ENCODE results near the gene LRRC58. TPM values are rescaled to one million over a fixed set of nuclear protein-coding genes. Genes with fewer than 3 reads are reported as not detected.
"Not testable (repeated sequence)": the region's sequence is repeated elsewhere in the genome, so short reads cannot be mapped to it uniquely, and the experiment has no call there.

LRRC58 gene
- 32.6 and 38.9 TPM in 2 replicates for total RNA-seq (2014; rRNA removed; shearing (Covaris generic))

GRCh38 chr3:120348991-120349854, at the start of gene LRRC58:
LRRC58 (minus strand) TSS chr3:120349354; CDS start chr3:120349243, 111 bp downstream.
- in situ Hi-C loops (cut with HindIII; ENCODE audit: low sequenced_read_pairs), result no loop called here
- DNase-seq (ENCODE audit: low spot score), result peak; percentile 84

GRCh38 chr3:120396469-120396868, 47.3 kb upstream of the LRRC58 start:
- DNase-seq (ENCODE audit: low spot score), result no peak
- in situ Hi-C loops (cut with HindIII; ENCODE audit: low sequenced_read_pairs), result loop anchor here (25.0 kb wide), 1 partner anchor 134 kb away; no protein-coding TSS in a partner anchor

- no peak for DNase-seq (ENCODE audit: low spot score)
- in situ Hi-C loops (cut with HindIII; ENCODE audit: low sequenced_read_pairs), result loop anchor here (25.0 kb wide), 1 partner anchor 132 kb away; no protein-coding TSS in a partner anchor
Measured at GRCh38 chr3:120394347-120394746, 45.2 kb upstream of the LRRC58 start.

- in situ Hi-C loops (cut with HindIII; ENCODE audit: low sequenced_read_pairs), result loop anchor here (25.0 kb wide), 1 partner anchor 131 kb away; no protein-coding TSS in a partner anchor
- DNase-seq (ENCODE audit: low spot score), result no peak
Measured at GRCh38 chr3:120393761-120394160, 44.6 kb upstream of the LRRC58 start.

DNA sequence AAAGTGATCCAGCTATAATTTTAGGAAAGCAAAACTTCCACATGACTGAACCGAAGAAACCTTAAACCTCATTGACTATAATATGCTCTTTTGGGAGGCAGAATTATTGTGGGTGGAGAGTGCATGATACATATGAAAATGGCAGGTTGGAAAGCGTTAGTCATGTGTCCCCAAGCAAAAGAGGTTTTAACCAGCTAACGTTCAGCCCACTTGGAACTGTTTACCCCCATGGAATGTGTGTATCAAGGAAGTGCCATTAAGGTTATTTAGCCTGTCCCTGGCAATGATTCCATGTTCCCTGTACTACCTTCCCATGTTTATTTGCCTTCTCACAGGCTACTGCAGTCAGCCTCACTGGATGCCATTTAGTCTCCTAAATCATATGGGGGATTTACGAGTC, 44.1 kb upstream of the LRRC58 start:
- in situ Hi-C loops (cut with HindIII; ENCODE audit: low sequenced_read_pairs), result loop anchor here (25.0 kb wide), 1 partner anchor 131 kb away; no protein-coding TSS in a partner anchor
- no peak for DNase-seq (ENCODE audit: low spot score)

- no peak for DNase-seq (ENCODE audit: low spot score)
- in situ Hi-C loops (cut with HindIII; ENCODE audit: low sequenced_read_pairs), result loop anchor here (25.0 kb wide), 1 partner anchor 121 kb away; no protein-coding TSS in a partner anchor
Measured at GRCh38 chr3:120382941-120383447, 33.8 kb upstream of the LRRC58 start.

DNA sequence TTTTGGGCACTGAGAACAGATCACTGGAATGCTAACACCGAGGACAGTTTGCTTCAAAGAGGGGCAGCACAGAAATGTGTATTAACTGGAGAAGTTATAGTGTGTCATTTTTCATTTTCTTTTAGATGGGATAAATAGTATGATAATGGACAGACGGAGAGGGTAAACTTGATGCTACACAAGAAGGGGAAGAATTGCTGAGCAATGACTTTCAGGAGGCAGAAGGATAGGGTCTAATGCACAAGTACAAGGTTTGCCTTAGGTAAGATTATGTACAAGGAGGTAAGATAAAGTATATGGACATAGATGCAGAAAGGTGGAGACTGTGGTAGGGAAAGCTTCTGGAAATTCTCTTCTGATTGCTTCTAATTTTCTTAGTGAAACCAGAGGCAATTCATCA, 32.3 kb upstream of the LRRC58 start:
- no peak for DNase-seq (ENCODE audit: low spot score)
- in situ Hi-C loops (cut with HindIII; ENCODE audit: low sequenced_read_pairs), result loop anchor here (25.0 kb wide), 1 partner anchor 119 kb away; no protein-coding TSS in a partner anchor

DNA sequence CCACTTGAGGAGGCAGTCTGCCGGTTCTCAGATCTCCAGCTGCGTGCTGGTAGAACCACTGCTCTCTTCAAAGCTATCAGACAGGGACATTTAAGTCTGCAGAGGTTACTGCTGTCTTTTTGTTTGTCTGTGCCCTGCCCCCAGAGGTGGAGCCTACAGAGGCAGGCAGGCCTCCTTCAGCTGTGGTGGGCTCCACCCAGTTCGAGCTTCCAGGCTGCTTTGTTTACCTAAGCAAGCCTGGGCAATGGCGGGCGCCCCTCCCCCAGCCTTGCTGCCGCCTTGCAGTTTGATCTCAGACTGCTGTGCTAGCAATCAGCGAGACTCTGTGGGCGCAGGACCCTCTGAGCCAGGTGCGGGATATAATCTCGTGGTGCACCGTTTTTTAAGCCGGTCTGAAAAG, 28.8 kb upstream of the LRRC58 start:
- in situ Hi-C loops (cut with HindIII; ENCODE audit: low sequenced_read_pairs), result loop anchor here (25.0 kb wide), 1 partner anchor 116 kb away; no protein-coding TSS in a partner anchor
- DNase-seq (ENCODE audit: low spot score), result not testable (repeated sequence)

DNA sequence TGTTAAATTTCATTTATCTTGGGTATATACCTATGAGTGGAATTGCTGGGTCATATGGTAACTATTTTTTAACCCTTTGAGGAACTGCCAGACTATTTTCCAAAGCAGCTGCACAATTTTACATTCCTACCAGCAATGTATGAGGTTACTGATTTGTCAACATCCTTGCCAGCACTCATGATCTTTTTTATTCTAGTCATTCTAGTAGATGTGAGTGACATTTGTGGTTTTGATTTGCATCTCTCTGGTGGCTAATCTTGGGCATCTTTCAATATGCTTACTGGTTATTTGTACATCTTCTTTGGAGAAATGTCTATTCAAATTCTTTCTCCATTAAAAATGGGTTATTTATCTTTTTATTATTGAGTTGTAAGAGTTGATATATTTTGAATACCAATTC, 21.3 kb upstream of the LRRC58 start:
- no peak for DNase-seq (ENCODE audit: low spot score)
- in situ Hi-C loops (cut with HindIII; ENCODE audit: low sequenced_read_pairs), result no loop called here

DNA sequence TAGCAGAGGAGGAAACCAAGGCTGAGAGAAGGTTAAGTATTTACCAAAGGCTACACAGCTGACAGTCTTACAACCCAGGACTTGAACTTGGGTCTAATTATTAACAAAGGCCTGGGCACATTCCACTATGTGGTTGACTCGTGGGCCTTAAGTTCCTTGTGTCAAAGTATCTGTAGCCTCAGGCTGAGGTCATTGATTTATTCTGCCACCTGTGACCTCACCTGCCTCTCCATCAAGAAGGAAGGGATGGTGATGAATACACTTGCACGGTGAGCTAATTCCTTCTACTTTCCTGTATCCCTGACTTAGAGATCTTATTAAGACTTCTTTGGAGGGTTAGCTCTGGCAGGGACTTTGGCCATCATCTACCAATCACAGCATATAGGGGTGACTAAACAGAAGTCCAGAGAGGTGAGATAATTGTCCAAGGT, 19.9 kb upstream of the LRRC58 start:
- in situ Hi-C loops (cut with HindIII; ENCODE audit: low sequenced_read_pairs), result no loop called here
- no peak for DNase-seq (ENCODE audit: low spot score)

GRCh38 chr3:120368172-120368571, 19.0 kb upstream of the LRRC58 start:
- no peak for DNase-seq (ENCODE audit: low spot score)
- in situ Hi-C loops (cut with HindIII; ENCODE audit: low sequenced_read_pairs), result no loop called here

DNA sequence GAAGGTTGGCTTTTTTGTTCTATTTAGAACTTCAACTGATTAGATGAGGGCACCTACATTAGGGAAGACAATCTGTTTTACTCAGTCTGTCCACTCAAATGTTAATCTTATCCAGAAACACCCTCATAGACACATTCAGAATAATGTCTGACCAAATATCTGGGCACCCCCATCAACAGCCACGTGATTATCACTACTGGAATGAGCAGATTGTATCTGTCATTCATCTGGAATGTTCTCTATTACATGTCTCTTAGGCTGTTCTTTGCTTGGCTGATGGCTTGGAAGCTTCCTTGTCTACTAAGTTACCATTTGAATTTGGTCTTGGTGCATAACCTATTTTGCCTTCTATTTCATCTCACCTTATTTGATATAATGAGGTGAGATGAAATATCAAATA, 15.7 kb upstream of the LRRC58 start:
- DNase-seq (ENCODE audit: low spot score), result no peak
- in situ Hi-C loops (cut with HindIII; ENCODE audit: low sequenced_read_pairs), result no loop called here

GRCh38 chr3:120364101-120364500, 14.9 kb upstream of the LRRC58 start:
- DNase-seq (ENCODE audit: low spot score), result no peak
- in situ Hi-C loops (cut with HindIII; ENCODE audit: low sequenced_read_pairs), result no loop called here

GRCh38 chr3:120357807-120358206, 8.7 kb upstream of the LRRC58 start:
- in situ Hi-C loops (cut with HindIII; ENCODE audit: low sequenced_read_pairs), result no loop called here

DNA sequence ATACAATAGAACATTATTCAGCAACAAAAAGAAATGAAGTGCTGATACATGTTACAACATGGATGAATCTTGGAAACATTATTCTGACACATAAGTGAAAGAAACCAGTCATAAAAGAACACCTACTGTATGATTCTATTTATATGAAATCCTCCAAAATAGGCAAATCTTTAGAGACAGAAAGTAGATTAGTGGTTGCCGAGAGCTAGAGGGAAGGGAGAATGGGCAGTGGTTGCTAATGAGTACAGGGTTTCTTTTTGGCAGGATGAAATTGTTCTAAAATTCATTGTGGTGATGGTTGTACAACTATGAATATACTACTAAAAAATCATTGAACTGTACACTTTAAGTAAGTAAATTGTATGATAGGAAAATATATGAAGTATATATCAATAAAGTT, 6.3 kb upstream of the LRRC58 start:
- no peak for DNase-seq (ENCODE audit: low spot score)
- in situ Hi-C loops (cut with HindIII; ENCODE audit: low sequenced_read_pairs), result no loop called here

More at GRCh38 chr3:120357807-120358206, 8.7 kb upstream of the LRRC58 start:
- DNase-seq (ENCODE audit: low spot score), result no peak

- no peak for DNase-seq (ENCODE audit: low spot score)
- in situ Hi-C loops (cut with HindIII; ENCODE audit: low sequenced_read_pairs), result no loop called here
Measured at GRCh38 chr3:120353463-120353862, 4.3 kb upstream of the LRRC58 start.

DNA sequence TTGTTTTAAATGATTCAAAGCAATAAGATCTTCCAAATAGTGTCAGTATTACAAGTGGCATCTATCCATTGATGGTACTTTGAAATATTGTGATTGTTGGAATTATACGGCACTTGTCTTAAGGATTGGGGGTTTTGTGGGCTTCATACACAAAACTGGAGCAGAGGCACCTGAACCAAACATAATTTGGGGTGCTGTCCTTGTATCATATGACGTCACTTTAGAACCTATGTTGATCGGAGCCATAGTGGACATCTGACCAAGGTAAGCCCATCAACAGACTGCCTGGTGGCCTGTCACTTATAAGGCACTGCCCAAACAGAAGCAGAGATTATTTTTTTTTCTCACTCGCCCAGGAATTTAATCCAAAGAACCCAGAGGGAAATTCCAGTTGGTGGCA, 2.9 kb upstream of the LRRC58 start:
- in situ Hi-C loops (cut with HindIII; ENCODE audit: low sequenced_read_pairs), result no loop called here
- DNase-seq (ENCODE audit: low spot score), result no peak

GRCh38 chr3:120350401-120350941, 1.3 kb upstream of the LRRC58 start:
- in situ Hi-C loops (cut with HindIII; ENCODE audit: low sequenced_read_pairs), result no loop called here
- peak; percentile 34 for DNase-seq (ENCODE audit: low spot score)

DNA sequence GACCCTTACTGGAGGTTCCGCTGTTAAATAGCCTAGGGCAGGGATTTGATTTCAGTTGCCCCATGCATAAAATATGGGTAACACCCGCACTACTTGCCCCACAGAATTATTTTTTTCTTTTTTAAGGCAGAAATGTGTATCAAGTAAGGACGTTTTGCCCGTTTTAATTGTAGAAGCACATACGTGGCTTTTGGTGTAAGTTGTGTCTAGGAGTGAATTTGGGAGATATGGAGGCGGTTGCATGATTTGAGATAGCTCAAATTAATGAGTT, 636 bp upstream of the LRRC58 start:
- in situ Hi-C loops (cut with HindIII; ENCODE audit: low sequenced_read_pairs), result no loop called here
- DNase-seq (ENCODE audit: low spot score), result no peak

All from G401 (cell line).